ENCODE data around the gene SERPINB6.
"Not testable (repeated sequence)": the region's sequence is repeated elsewhere in the genome, so short reads cannot be mapped to it uniquely, and the experiment has no call there.

GRCh38 chr6:3003226-3003625 is 31.9 kb upstream of the SERPINB6 start:
- not testable (repeated sequence) for TF ChIP-seq POLR2A (IDR thresholded peaks at IDR 0.05; ENCODE audit: low read depth, low read length); TAF1 (IDR thresholded peaks at IDR 0.05; ENCODE audit: borderline replicate concordance, low read depth, low read length)
